OCI-M2 (cell line): Measurements from ENCODE around the gene RSL24D1.
"Not testable (repeated sequence)": the region's sequence is repeated elsewhere in the genome, so short reads cannot be mapped to it uniquely, and the experiment has no call there.

Source experiments
- DNase-seq: peaks from one replicate; lab custom pipeline; 2025; ENCODE audit not compliant: unreplicated experiment; lab: John Stamatoyannopoulos, UW

Gene RSL24D1

GRCh38 chr15:55218056-55218455 lies 21.3 kb upstream of the RSL24D1 start:
- no peak for DNase-seq

GRCh38 chr15:55204464-55204863 lies 7.7 kb upstream of the RSL24D1 start:
- no peak for DNase-seq

- DNase-seq = no peak
Measured at GRCh38 chr15:55202206-55202605, 5.5 kb upstream of the RSL24D1 start.

- no peak for DNase-seq
Measured at GRCh38 chr15:55198706-55199105, 2.0 kb upstream of the RSL24D1 start.

GRCh38 chr15:55197719-55198118 lies 978 bp upstream of the RSL24D1 start:
- DNase-seq = no peak

- DNase-seq = no peak
Measured at GRCh38 chr15:55197362-55197705, 593 bp upstream of the RSL24D1 start.

GRCh38 chr15:55195996-55196395 lies 745 bp downstream of the RSL24D1 start:
- no peak for DNase-seq

- DNase-seq = no peak
Measured at GRCh38 chr15:55194256-55194655, 2.5 kb downstream of the RSL24D1 start.

GRCh38 chr15:55186331-55186730 lies 10.4 kb downstream of the RSL24D1 start:
- DNase-seq = no peak

GRCh38 chr15:55183679-55184078 lies 13.1 kb downstream of the RSL24D1 start:
- DNase-seq = no peak

GRCh38 chr15:55179141-55179540 lies 17.6 kb downstream of the RSL24D1 start:
- DNase-seq = no peak

- DNase-seq = no peak
Measured at GRCh38 chr15:55170361-55170760, 26.4 kb downstream of the RSL24D1 start.

GRCh38 chr15:55168350-55168974 lies 28.3 kb downstream of the RSL24D1 start:
- no peak for DNase-seq

GRCh38 chr15:55164284-55164683 lies 32.5 kb downstream of the RSL24D1 start:
- DNase-seq = no peak

- no peak for DNase-seq
Measured at GRCh38 chr15:55151631-55152030, 45.1 kb downstream of the RSL24D1 start.

GRCh38 chr15:55143132-55143531 lies 53.6 kb downstream of the RSL24D1 start:
- not testable (repeated sequence) for DNase-seq

- DNase-seq = no peak
Measured at GRCh38 chr15:55133972-55134371, 62.8 kb downstream of the RSL24D1 start.

- DNase-seq = no peak
Measured at GRCh38 chr15:55132672-55133071, 64.1 kb downstream of the RSL24D1 start.
